CD4-positive, alpha-beta T cell treated with Interleukin-4 for 1 hour (primary cell): Measurements from ENCODE around the gene RHOG.
"Not testable (repeated sequence)": the region's sequence is repeated elsewhere in the genome, so short reads cannot be mapped to it uniquely, and the experiment has no call there.

Source experiments
- DNase-seq, 2 donors: peaks; one replicate each; pipeline ENCODE4 v3.0.0-alpha.2; 2020 to 2022

Gene RHOG

GRCh38 chr11:3807909-3808860 is 32.6 kb downstream of the RHOG start, which contains the start of gene PGAP2:
Gene PGAP2 (plus strand): TSS chr11:3808560. CDS start chr11:3811260, 2,700 bp downstream.
- peak; percentile 62 to 64 for DNase-seq

DNA sequence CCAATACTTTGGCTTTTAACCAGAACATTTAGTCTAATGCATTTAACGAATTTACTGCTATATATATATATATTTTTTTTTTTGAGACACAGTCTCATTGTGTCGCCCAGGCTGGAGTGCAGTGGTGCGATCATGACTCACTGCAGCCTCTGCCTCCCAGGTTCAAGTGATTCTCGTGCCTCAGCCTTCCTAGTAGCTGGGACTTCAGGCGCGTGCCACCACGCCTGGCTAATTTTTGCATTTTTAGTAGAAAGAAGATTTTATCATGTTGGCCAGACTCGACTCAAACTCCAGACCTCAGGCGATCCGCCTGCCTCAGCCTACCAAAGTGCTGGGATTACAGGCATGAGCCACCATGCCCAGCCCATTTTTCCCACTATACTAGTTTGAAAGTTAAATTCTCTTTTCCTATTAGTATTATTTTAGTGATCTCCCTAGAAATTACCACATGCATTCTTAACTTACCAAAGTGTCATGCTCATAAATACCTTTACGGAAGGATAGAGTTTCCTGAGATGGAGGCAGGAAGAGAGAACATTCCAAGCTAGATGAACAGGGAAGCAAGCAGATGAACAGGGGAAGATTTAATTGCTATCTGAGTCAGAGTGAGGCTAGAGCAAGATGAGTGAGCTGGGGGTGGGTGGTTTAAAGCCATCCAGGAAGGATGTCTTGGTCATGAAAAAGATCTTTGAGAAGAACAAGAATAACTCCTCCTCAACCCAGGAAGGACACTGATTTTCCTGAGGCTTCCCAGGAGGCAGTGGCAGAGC is 36.8 kb downstream of the RHOG start:
- no peak for DNase-seq

GRCh38 chr11:3802011-3802790 is 38.6 kb downstream of the RHOG start:
- no peak for DNase-seq

- DNase-seq = no peak
Observed at GRCh38 chr11:3799873-3800272, 40.9 kb downstream of the RHOG start.

- no peak for DNase-seq
Observed at GRCh38 chr11:3799143-3799542, 41.6 kb downstream of the RHOG start.

- DNase-seq = peak; percentile 100
Observed at GRCh38 chr11:3797329-3798090, 43.2 kb downstream of the RHOG start, which contains the start of gene NUP98. Gene NUP98 (minus strand): TSS chr11:3797554. CDS start chr11:3782117, 15,437 bp downstream.

DNA sequence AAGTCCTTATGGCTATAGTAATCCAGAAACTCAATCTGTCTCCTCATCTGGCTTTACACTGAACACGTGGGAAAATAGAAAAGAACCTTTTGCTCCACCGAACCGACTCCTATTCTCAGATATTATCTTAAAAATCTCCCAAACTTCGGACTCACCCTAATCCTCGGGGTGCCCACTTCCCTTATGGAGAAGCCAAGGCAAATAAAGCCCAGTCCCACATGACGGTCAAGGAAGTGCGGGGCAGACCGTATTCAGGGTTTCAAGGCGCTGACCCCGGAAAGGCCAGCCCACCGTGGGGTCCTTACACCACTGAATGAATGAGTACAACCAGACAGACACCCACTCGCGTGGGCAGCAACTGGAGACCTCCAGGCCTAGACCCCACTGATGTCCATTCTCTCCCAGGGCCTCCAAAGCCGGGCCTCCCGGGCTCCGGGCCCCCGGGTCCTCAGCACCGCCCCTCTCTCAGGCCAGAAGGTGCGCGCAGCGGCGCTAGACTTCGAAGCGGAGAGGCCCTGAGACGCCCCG is 43.9 kb downstream of the RHOG start:
- DNase-seq = no peak

DNA sequence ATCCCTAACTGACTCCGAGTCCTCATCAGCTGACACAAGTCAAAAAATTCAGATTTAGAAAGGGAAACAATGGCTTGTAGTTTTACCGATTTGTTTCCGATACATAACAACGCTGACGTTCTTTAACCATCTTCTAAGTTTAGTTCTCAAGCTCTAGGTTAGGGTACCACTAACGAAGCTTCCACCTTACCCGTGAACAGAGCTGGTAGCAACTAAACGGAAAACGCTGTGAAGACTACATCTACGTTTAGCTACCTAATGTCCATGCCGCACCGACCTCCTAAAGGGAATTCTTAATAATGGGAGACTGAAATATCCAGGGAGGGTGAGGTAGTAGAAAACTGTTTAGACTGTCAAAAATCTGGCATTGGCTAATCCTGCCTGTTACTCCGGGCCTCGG is 44.4 kb downstream of the RHOG start:
- no peak for DNase-seq

DNA sequence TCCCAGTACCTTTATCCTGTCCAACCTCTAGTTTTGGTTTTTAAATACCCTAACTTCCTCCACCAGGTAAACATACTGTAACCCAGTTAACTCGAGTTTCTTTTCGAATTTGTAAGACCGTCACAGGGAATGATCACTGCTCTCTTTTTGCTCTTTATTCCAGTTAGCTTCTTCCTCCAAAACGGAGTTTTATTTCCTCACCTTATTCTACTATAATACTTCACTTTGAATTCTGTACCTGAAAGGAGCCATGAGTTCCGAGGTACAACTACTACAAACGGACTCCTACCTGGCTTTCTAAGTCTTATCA is 44.8 kb downstream of the RHOG start:
- no peak for DNase-seq

GRCh38 chr11:3795131-3796001 is 45.4 kb downstream of the RHOG start:
- DNase-seq = no peak

DNA sequence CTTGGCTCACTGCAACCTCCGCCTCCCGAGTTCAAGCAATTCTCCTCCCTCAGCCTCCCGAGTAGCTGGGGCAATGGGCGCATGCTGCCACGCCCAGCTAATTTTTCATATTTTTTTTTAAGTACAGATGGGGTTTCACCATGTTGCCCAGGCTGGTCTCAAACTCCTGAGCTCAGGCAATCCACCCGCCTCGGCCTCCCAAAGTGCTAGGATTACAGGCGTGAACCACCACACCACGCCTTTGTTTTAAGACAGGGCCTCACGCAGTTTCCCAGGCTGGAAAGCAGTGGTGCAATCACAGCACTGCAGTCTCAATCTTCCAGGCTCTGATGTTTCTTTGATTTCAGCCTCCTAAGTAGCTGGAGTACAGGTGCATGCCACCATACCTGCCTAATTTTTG is 46.4 kb downstream of the RHOG start:
- DNase-seq = not testable (repeated sequence)

GRCh38 chr11:3786781-3787428 is 53.9 kb downstream of the RHOG start:
- no peak for DNase-seq

- no peak for DNase-seq
Observed at GRCh38 chr11:3783611-3784010, 57.1 kb downstream of the RHOG start.

GRCh38 chr11:3782963-3783362 is 57.8 kb downstream of the RHOG start:
- DNase-seq = no peak

DNA sequence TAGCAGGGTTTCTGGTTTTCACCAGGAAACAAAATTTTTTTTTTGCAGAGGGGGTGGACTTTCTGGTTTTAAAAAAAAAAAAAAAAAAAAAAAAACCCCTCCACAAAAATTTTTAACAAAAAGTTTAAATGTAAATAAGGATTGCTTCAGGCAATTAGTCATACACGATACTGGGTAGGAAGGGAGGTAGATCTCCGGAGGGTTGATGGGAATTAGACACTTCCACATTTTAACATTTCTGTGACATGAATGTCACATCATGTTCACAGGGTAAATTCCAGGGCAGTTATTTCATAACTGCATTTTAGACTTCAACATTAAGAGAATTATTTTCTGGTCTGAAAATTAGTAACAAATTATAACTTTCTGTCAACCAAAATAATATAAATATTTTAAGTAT is 59.3 kb downstream of the RHOG start:
- DNase-seq = no peak
